Hepatocyte (in vitro differentiated cells): Measurements from ENCODE around the gene SNCAIP. TPM values are rescaled to one million over a fixed set of nuclear protein-coding genes. Genes with fewer than 3 reads are reported as not detected.

Experiments used
- DNase-seq: peaks from one replicate; pipeline ENCODE4 v3.0.0-alpha.2; 2016; ENCODE audit warnings: low spot score
- H2AFZ ChIP-seq: fragments of 200-600 bp; sonication (generic); 2 replicates; pipeline ENCODE4 v1.6.0; 2016; ENCODE audit warnings: antibody characterized with exemption, mild to moderate bottlenecking
- H3K27ac ChIP-seq: fragments of 200-600 bp; sonication (generic); 2 replicates; pipeline ENCODE4 v1.5.1; 2016; ENCODE audit warnings: mild to moderate bottlenecking
- H3K27me3 ChIP-seq: fragments of 200-600 bp; sonication (generic); 2 replicates; pipeline ENCODE4 v1.6.1; 2016
- H3K36me3 ChIP-seq: fragments of 200-600 bp; sonication (generic); replicated peaks from 2 replicates; pipeline ENCODE4 v1.5.1; 2016; ENCODE audit warnings: low read depth; ENCODE audit not compliant: insufficient read depth
- H3K4me1 ChIP-seq: fragments of 200-600 bp; sonication (generic); 2 replicates; pipeline ENCODE4 v1.5.1; 2016; ENCODE audit warnings: mild to moderate bottlenecking, moderate library complexity; ENCODE audit not compliant: insufficient read depth
- H3K4me2 ChIP-seq: fragments of 200-600 bp; sonication (generic); 2 replicates; pipeline ENCODE4 v1.6.0; 2016
- H3K4me3 ChIP-seq: fragments of 200-600 bp; sonication (generic); 2 replicates; pipeline ENCODE4 v1.5.1; 2016; ENCODE audit warnings: mild to moderate bottlenecking
- H3K79me2 ChIP-seq: fragments of 200-600 bp; sonication (generic); 2 replicates; pipeline ENCODE4 v1.6.0; 2017; ENCODE audit warnings: mild to moderate bottlenecking
- H3K9me2 ChIP-seq: fragments of 200-600 bp; sonication (generic); replicated peaks from 2 replicates; pipeline ENCODE4 v1.6.0; 2017; ENCODE audit warnings: mild to moderate bottlenecking; ENCODE audit not compliant: insufficient read depth
- H3K9me3 ChIP-seq: fragments of 200-600 bp; sonication (generic); 2 replicates; pipeline ENCODE4 v1.5.1; 2016; ENCODE audit warnings: low read depth, mild to moderate bottlenecking
- H4K20me1 ChIP-seq: fragments of 200-600 bp; sonication (generic); 2 replicates; pipeline ENCODE4 v1.6.0; 2016; ENCODE audit warnings: mild to moderate bottlenecking; ENCODE audit not compliant: insufficient read depth, poor library complexity, severe bottlenecking
- EZH2 ChIP-seq: fragments of 200-600 bp; sonication (generic); IDR thresholded peaks from 2 replicates; pipeline ENCODE4 v1.6.1; 2016; ENCODE audit warnings: antibody characterized with exemption, mild to moderate bottlenecking, borderline replicate concordance
- EZH2phosphoT487 ChIP-seq: fragments of 200-600 bp; sonication (generic); IDR thresholded peaks from one replicate; pipeline ENCODE4 v1.6.1; 2018; ENCODE audit warnings: antibody characterized with exemption, mild to moderate bottlenecking, low read depth, moderate library complexity; ENCODE audit not compliant: unreplicated experiment, severe bottlenecking
- WGBS: methylation state at CpG from one replicate; pipeline ENCODE4 v1.1.6; 2016; ENCODE audit warnings: low lambda C conversion rate; ENCODE audit errors: missing lambda C conversion rate; 5-methylcytosine and 5-hydroxymethylcytosine counted together
- polyA plus RNA-seq: library from polyadenylated mRNA; unstranded; fragments of >200 nt; fragmentation: Nextera tagmentation; extraction: Ambion mirVana; gene quantifications from 2 replicates; pipeline ENCODE4 v1.2.1, GENCODE V29; 2016
- total RNA-seq: library from RNA; depleted of rRNA; stranded (reverse); fragments of >200 nt; gene quantifications from 2 replicates; pipeline ENCODE4 v1.2.3, GENCODE V29; 2014
- TF ChIP-seq, protein P1 (sequence below): fragments of 200-600 bp; sonication (generic); IDR thresholded peaks from 2 replicates; pipeline ENCODE4 v1.5.1; 2016; ENCODE audit warnings: antibody characterized with exemption, mild to moderate bottlenecking; ENCODE audit not compliant: poor library complexity

SNCAIP gene
- total and polyA plus RNA-seq, 2 experiments from 2014 or later = 7.1 to 19.1 TPM

DNA sequence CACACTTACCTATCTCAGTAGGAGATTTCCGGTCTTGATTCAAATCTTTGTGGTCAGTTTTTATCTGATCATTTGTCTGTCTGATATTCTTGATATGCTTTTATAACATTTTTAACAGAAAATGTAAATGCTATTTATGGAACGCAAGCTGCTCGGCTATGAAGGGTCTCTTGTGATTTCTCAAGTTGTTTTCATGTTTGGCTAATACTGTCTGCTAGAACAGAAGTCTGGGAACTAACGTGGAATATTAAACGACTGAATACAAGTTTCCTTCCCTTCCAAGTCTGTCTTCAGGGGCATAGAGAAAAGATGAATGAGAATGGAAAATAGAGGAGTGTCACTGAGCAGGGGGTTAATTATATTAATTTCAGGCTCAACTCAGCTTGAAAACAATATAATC, 27.6 kb downstream of the SNCAIP start:
- no peaks in the 10 kb centered on the region for H3K27me3 ChIP-seq
- H3K4me1 ChIP-seq = no peaks in the 10 kb centered on the region
- H3K4me3 ChIP-seq = no peak overlapping the region
- no peak for DNase-seq
- H3K9me3 ChIP-seq = no peaks in the 10 kb centered on the region
- TF ChIP-seq EZH2 (no peak), EZH2phosphoT487 (no peak)
- TF ChIP-seq, protein P1, sequence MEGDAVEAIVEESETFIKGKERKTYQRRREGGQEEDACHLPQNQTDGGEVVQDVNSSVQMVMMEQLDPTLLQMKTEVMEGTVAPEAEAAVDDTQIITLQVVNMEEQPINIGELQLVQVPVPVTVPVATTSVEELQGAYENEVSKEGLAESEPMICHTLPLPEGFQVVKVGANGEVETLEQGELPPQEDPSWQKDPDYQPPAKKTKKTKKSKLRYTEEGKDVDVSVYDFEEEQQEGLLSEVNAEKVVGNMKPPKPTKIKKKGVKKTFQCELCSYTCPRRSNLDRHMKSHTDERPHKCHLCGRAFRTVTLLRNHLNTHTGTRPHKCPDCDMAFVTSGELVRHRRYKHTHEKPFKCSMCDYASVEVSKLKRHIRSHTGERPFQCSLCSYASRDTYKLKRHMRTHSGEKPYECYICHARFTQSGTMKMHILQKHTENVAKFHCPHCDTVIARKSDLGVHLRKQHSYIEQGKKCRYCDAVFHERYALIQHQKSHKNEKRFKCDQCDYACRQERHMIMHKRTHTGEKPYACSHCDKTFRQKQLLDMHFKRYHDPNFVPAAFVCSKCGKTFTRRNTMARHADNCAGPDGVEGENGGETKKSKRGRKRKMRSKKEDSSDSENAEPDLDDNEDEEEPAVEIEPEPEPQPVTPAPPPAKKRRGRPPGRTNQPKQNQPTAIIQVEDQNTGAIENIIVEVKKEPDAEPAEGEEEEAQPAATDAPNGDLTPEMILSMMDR = no peak
- no peak overlapping the region for H2AFZ ChIP-seq
- H3K36me3 ChIP-seq = no peaks in the 10 kb centered on the region
- WGBS = 98% methylated on average over 5 of the region's 5 CpGs
- H3K4me2 ChIP-seq = no peak overlapping the region
- no peaks in the 10 kb centered on the region for H3K9me2 ChIP-seq
- H4K20me1 ChIP-seq = no peaks in the 10 kb centered on the region
- no peaks in the 10 kb centered on the region for H3K79me2 ChIP-seq
- no peak overlapping the region for H3K27ac ChIP-seq

- Histone ChIP-seq H2AFZ (no peak overlapping the region), H3K4me3 (no peak overlapping the region), H3K36me3 (no peaks in the 10 kb centered on the region), H3K9me2 (no peaks in the 10 kb centered on the region), H3K27me3 (no peaks in the 10 kb centered on the region), H3K4me1 (no peaks in the 10 kb centered on the region), H4K20me1 (no peaks in the 10 kb centered on the region), H3K79me2 (no peaks in the 10 kb centered on the region), H3K4me2 (no peak overlapping the region), H3K27ac (no peak overlapping the region), H3K9me3 (no peaks in the 10 kb centered on the region)
- 82% methylated on average over 3 of the region's 3 CpGs for WGBS
- TF ChIP-seq, protein P1 = no peak
- TF ChIP-seq EZH2 = no peak
- no peak for TF ChIP-seq EZH2phosphoT487
- no peak for DNase-seq
Measured at GRCh38 chr5:122341087-122341486, 29.1 kb downstream of the SNCAIP start.

DNA sequence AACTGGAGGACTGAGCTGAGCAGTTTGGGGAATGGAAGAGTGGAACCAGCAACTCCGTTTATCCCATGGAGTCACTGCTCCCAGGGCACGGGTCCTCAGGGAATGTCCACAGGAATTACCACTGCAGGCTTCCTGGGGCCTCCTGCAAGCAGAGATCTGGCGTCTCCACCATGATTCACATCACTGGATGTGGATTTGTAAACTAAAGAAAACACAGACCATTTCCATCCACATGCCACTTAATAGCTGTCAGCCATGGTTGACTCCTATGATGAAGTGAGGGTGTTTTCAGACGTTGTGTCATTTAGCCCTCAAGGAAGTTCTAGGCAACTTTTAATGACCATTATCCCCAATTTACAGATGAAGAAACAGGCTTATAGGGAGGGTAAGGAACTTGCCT, 30.2 kb downstream of the SNCAIP start:
- 86% methylated on average over 4 of the region's 4 CpGs for WGBS
- no peaks in the 10 kb centered on the region for H3K27me3 ChIP-seq
- no peaks in the 10 kb centered on the region for H3K36me3 ChIP-seq
- no peak for DNase-seq
- H3K27ac ChIP-seq = no peak overlapping the region
- H2AFZ ChIP-seq = no peak overlapping the region
- no peaks in the 10 kb centered on the region for H3K4me1 ChIP-seq
- no peaks in the 10 kb centered on the region for H3K9me3 ChIP-seq
- H4K20me1 ChIP-seq = no peaks in the 10 kb centered on the region
- H3K4me3 ChIP-seq = no peak overlapping the region
- H3K79me2 ChIP-seq = no peaks in the 10 kb centered on the region
- no peak overlapping the region for H3K4me2 ChIP-seq
- H3K9me2 ChIP-seq = no peaks in the 10 kb centered on the region
- TF ChIP-seq, protein P1 = no peak
- no peak for TF ChIP-seq EZH2
- no peak for TF ChIP-seq EZH2phosphoT487
